ENCODE data around the gene MLANA.

MLANA gene

GRCh38 chr9:5890641-5891040 lies at the start of gene MLANA:
Gene MLANA, plus strand, starts transcription at chr9:5890889. Its CDS starts 1,586 bp downstream, at chr9:5892475.
- in situ Hi-C loops (cut with MboI; ENCODE audit: low sequenced_read_pairs) = no loop called here

GRCh38 chr9:5841771-5842573 lies 48.7 kb upstream of the MLANA start:
- in situ Hi-C loops (cut with MboI; ENCODE audit: low sequenced_read_pairs) = no loop called here

GRCh38 chr9:5842929-5843793 lies 47.5 kb upstream of the MLANA start:
- in situ Hi-C loops (cut with MboI; ENCODE audit: low sequenced_read_pairs) = no loop called here

- in situ Hi-C loops (cut with MboI; ENCODE audit: low sequenced_read_pairs) = no loop called here
These were observed 46.8 kb upstream of the MLANA start for GRCh38 chr9:5843794-5844471.

GRCh38 chr9:5845157-5845531 lies 45.5 kb upstream of the MLANA start:
- in situ Hi-C loops (cut with MboI; ENCODE audit: low sequenced_read_pairs) = no loop called here

GRCh38 chr9:5846096-5846495 lies 44.6 kb upstream of the MLANA start:
- in situ Hi-C loops (cut with MboI; ENCODE audit: low sequenced_read_pairs) = no loop called here

- in situ Hi-C loops (cut with MboI; ENCODE audit: low sequenced_read_pairs) = no loop called here
These were observed 44.2 kb upstream of the MLANA start for GRCh38 chr9:5846501-5846921.

- in situ Hi-C loops (cut with MboI; ENCODE audit: low sequenced_read_pairs) = no loop called here
These were observed 42.3 kb upstream of the MLANA start for GRCh38 chr9:5848372-5848882.

GRCh38 chr9:5850724-5851122 lies 40.0 kb upstream of the MLANA start:
- in situ Hi-C loops (cut with MboI; ENCODE audit: low sequenced_read_pairs) = no loop called here

- in situ Hi-C loops (cut with MboI; ENCODE audit: low sequenced_read_pairs) = no loop called here
These were observed 39.2 kb upstream of the MLANA start for GRCh38 chr9:5851445-5851844.

- in situ Hi-C loops (cut with MboI; ENCODE audit: low sequenced_read_pairs) = no loop called here
These were observed 37.7 kb upstream of the MLANA start for GRCh38 chr9:5852987-5853386.

- in situ Hi-C loops (cut with MboI; ENCODE audit: low sequenced_read_pairs) = no loop called here
These were observed 37.1 kb upstream of the MLANA start for GRCh38 chr9:5853617-5854016.

GRCh38 chr9:5854063-5854790 lies 36.5 kb upstream of the MLANA start:
- in situ Hi-C loops (cut with MboI; ENCODE audit: low sequenced_read_pairs) = no loop called here

- in situ Hi-C loops (cut with MboI; ENCODE audit: low sequenced_read_pairs) = no loop called here
These were observed 32.8 kb upstream of the MLANA start for GRCh38 chr9:5857928-5858327.

GRCh38 chr9:5858833-5859232 lies 31.9 kb upstream of the MLANA start:
- in situ Hi-C loops (cut with MboI; ENCODE audit: low sequenced_read_pairs) = no loop called here

- in situ Hi-C loops (cut with MboI; ENCODE audit: low sequenced_read_pairs) = no loop called here
These were observed 27.5 kb upstream of the MLANA start for GRCh38 chr9:5863092-5863746.

GRCh38 chr9:5864446-5864845 lies 26.2 kb upstream of the MLANA start:
- in situ Hi-C loops (cut with MboI; ENCODE audit: low sequenced_read_pairs) = no loop called here

GRCh38 chr9:5866272-5866671 lies 24.4 kb upstream of the MLANA start:
- in situ Hi-C loops (cut with MboI; ENCODE audit: low sequenced_read_pairs) = no loop called here

GRCh38 chr9:5866685-5867084 lies 24.0 kb upstream of the MLANA start:
- in situ Hi-C loops (cut with MboI; ENCODE audit: low sequenced_read_pairs) = no loop called here

- in situ Hi-C loops (cut with MboI; ENCODE audit: low sequenced_read_pairs) = no loop called here
These were observed 22.5 kb upstream of the MLANA start for GRCh38 chr9:5868235-5868634.

Data from HL-60/S4 treated with phorbol 12-myristate 13-acetate at 8.2 ng/mL for 4 days and 3 days (cell line).